Left ventricle myocardium inferior (tissue), 1 donor: ENCODE results near the gene SPEF1. TPM values are rescaled to one million over a fixed set of nuclear protein-coding genes. Genes with fewer than 3 reads are reported as not detected.

Experiments
- DNase-seq: peaks from one replicate; pipeline ENCODE4 v3.0.0-alpha.2; 2020
- H3K27ac ChIP-seq: fragments of 200-600 bp; replicated peaks from 2 replicates; pipeline ENCODE4 v1.8.0; 2021
- H3K27me3 ChIP-seq: fragments of 200-600 bp; 2 replicates; pipeline ENCODE4 v1.8.0; 2021; ENCODE audit warnings: low read depth
- H3K36me3 ChIP-seq: fragments of 200-600 bp; 2 replicates; pipeline ENCODE4 v1.8.0; 2021
- H3K4me1 ChIP-seq: fragments of 200-600 bp; 2 replicates; pipeline ENCODE4 v1.8.0; 2021
- H3K4me3 ChIP-seq: fragments of 200-600 bp; 2 replicates; pipeline ENCODE4 v1.8.0; 2021; ENCODE audit warnings: mild to moderate bottlenecking, moderate library complexity
- H3K9me3 ChIP-seq: fragments of 200-600 bp; replicated peaks from 2 replicates; pipeline ENCODE4 v1.8.0; 2021
- CTCF ChIP-seq: fragments of 200-600 bp; IDR thresholded peaks from 2 replicates; pipeline ENCODE4 v1.8.0; 2021; ENCODE audit warnings: antibody characterized with exemption, mild to moderate bottlenecking, borderline replicate concordance
- intact Hi-C: fragments of 100-400 bp; cut with micrococcal nuclease; formaldehyde crosslinking; loops from one replicate; pipeline ENCODE4 v1.11.0; 2022
- total RNA-seq: library from RNA; stranded (reverse); fragmentation: NEBNext Ultra II Directional; extraction: Animal tissue kit (Norgen Biotek cat#: 25700); gene quantifications from one replicate; pipeline ENCODE4 v1.2.1, GENCODE V29; 2021
- donor health status: DM: no; HTN: yes; CAD: no; lungs with severe emphysema.

Gene SPEF1
- total RNA-seq, 1 donor from 2014 or later = 0.33 TPM

GRCh38 chr20:3760655-3761348 lies 20.4 kb downstream of the SPEF1 start:
- Histone ChIP-seq H3K27me3 (no peaks in the 10 kb centered on the region), H3K27ac (no peak overlapping the region), H3K4me1 (peaks cover 24% of the 10 kb centered on the region), H3K9me3 (no peaks in the 10 kb centered on the region), H3K4me3 (no peak overlapping the region), H3K36me3 (no peaks in the 10 kb centered on the region)
- intact Hi-C loops = no loop called here
- no peak for DNase-seq
- no peak for TF ChIP-seq CTCF

GRCh38 chr20:3759884-3760283 lies 21.4 kb downstream of the SPEF1 start:
- DNase-seq = no peak
- Histone ChIP-seq H3K4me1 (peaks cover 24% of the 10 kb centered on the region), H3K4me3 (no peak overlapping the region), H3K27ac (peak overlapping the region; percentile 59), H3K27me3 (no peaks in the 10 kb centered on the region), H3K36me3 (no peaks in the 10 kb centered on the region), H3K9me3 (no peaks in the 10 kb centered on the region)
- no peak for TF ChIP-seq CTCF
- intact Hi-C loops = no loop called here

GRCh38 chr20:3759316-3759823 lies 21.9 kb downstream of the SPEF1 start:
- TF ChIP-seq CTCF = no peak
- Histone ChIP-seq H3K4me3 (no peak overlapping the region), H3K27me3 (no peaks in the 10 kb centered on the region), H3K27ac (peak overlapping the region; percentile 59), H3K36me3 (no peaks in the 10 kb centered on the region), H3K9me3 (no peaks in the 10 kb centered on the region), H3K4me1 (peaks cover 22% of the 10 kb centered on the region)
- intact Hi-C loops = no loop called here
- no peak for DNase-seq

GRCh38 chr20:3758566-3758965 lies 22.7 kb downstream of the SPEF1 start:
- Histone ChIP-seq H3K4me3 (peak overlapping the region; percentile 5), H3K27ac (peak overlapping the region; percentile 59), H3K9me3 (no peaks in the 10 kb centered on the region), H3K27me3 (no peaks in the 10 kb centered on the region), H3K4me1 (peaks cover 27% of the 10 kb centered on the region), H3K36me3 (no peaks in the 10 kb centered on the region)
- no peak for TF ChIP-seq CTCF
- no peak for DNase-seq
- intact Hi-C loops = no loop called here

- H3K36me3 ChIP-seq = no peaks in the 10 kb centered on the region
- no peaks in the 10 kb centered on the region for H3K27me3 ChIP-seq
- H3K27ac ChIP-seq = peak overlapping the region; percentile 59
- intact Hi-C loops = no loop called here
- H3K4me3 ChIP-seq = no peak overlapping the region
- no peak for TF ChIP-seq CTCF
- H3K9me3 ChIP-seq = no peaks in the 10 kb centered on the region
- no peak for DNase-seq
- peaks cover 40% of the 10 kb centered on the region for H3K4me1 ChIP-seq
These were observed 24.0 kb downstream of the SPEF1 start for GRCh38 chr20:3757268-3757667.
